NCI-H1436 treated with DMSO at 0.1 percent for 48 hours (cell line): ENCODE measurements around the gene NFE2.
"Not testable (repeated sequence)": the region's sequence is repeated elsewhere in the genome, so short reads cannot be mapped to it uniquely, and the experiment has no call there.

Source experiments
- DNase-seq: peaks from one replicate; lab custom pipeline; 2025; lab: John Stamatoyannopoulos, UW

Gene NFE2

GRCh38 chr12:54282949-54283593, 17.7 kb downstream of the NFE2 start:
- DNase-seq: no peak

GRCh38 chr12:54281694-54282093, 19.1 kb downstream of the NFE2 start:
- not testable (repeated sequence) for DNase-seq

- not testable (repeated sequence) for DNase-seq
Observed at GRCh38 chr12:54281261-54281638, 19.6 kb downstream of the NFE2 start.

GRCh38 chr12:54280468-54281260, 20.2 kb downstream of the NFE2 start, which contains the start of gene HNRNPA1:
Gene HNRNPA1, plus strand, starts transcription at chr12:54280726. Its CDS starts 82 bp downstream, at chr12:54280808.
- peak; percentile 98 for DNase-seq

GRCh38 chr12:54279632-54280467, 21.0 kb downstream of the NFE2 start, which contains the start of gene CBX5:
Gene CBX5, minus strand, starts transcription at chr12:54280122. Its CDS starts 22,472 bp downstream, at chr12:54257650.
- DNase-seq: peak; percentile 96

GRCh38 chr12:54279227-54279631, 21.6 kb downstream of the NFE2 start:
- DNase-seq: no peak

- no peak for DNase-seq
Observed at GRCh38 chr12:54277823-54278276, 23.0 kb downstream of the NFE2 start.

- no peak for DNase-seq
Observed at GRCh38 chr12:54276368-54276767, 24.4 kb downstream of the NFE2 start.

GRCh38 chr12:54273981-54274380, 26.8 kb downstream of the NFE2 start:
- DNase-seq: no peak

- DNase-seq: no peak
Observed at GRCh38 chr12:54272214-54272613, 28.6 kb downstream of the NFE2 start.

GRCh38 chr12:54270345-54270744, 30.5 kb downstream of the NFE2 start:
- DNase-seq: no peak

GRCh38 chr12:54266852-54267251, 34.0 kb downstream of the NFE2 start:
- no peak for DNase-seq

- DNase-seq: no peak
Observed at GRCh38 chr12:54265364-54265812, 35.4 kb downstream of the NFE2 start.

GRCh38 chr12:54262403-54262925, 38.4 kb downstream of the NFE2 start:
- DNase-seq: no peak

- DNase-seq: no peak
Observed at GRCh38 chr12:54261815-54262402, 38.9 kb downstream of the NFE2 start.

- DNase-seq: peak; percentile 66
Observed at GRCh38 chr12:54259194-54260011, 41.4 kb downstream of the NFE2 start.

GRCh38 chr12:54258201-54258681, 42.6 kb downstream of the NFE2 start:
- DNase-seq: no peak

- DNase-seq: no peak
Observed at GRCh38 chr12:54257332-54257731, 43.5 kb downstream of the NFE2 start.

- no peak for DNase-seq
Observed at GRCh38 chr12:54253240-54253639, 47.6 kb downstream of the NFE2 start.

GRCh38 chr12:54251667-54252284, 49.0 kb downstream of the NFE2 start:
- DNase-seq: no peak
